GM23338 (cell line): ENCODE data around the gene NOTCH1. TPM values are rescaled to one million over a fixed set of nuclear protein-coding genes. Genes with fewer than 3 reads are reported as not detected.

Experiments used
- ATAC-seq: fragments of 200-7000 bp; cut with Tn5 transposase; 3 replicates; pipeline ENCODE4 v1.9.1; 2020
- DNase-seq: peaks from one replicate; pipeline ENCODE4 v3.0.0-alpha.2; 2015; ENCODE audit warnings: low spot score
- H2AFZ ChIP-seq: fragments of 200-600 bp; sonication (generic); 2 replicates; pipeline ENCODE4 v1.8.0; 2016; ENCODE audit warnings: antibody characterized with exemption, mild to moderate bottlenecking, moderate library complexity
- H3F3A ChIP-seq: fragments of 200-600 bp; sonication (generic); replicated peaks from 2 replicates; pipeline ENCODE4 v1.8.0; 2017; ENCODE audit warnings: antibody characterized with exemption, mixed run types, low read depth
- H3K27ac ChIP-seq: fragments of 200-600 bp; sonication (generic); 2 replicates; pipeline ENCODE4 v1.6.1; 2016; ENCODE audit warnings: low read depth
- H3K27me3 ChIP-seq: fragments of 200-600 bp; sonication (generic); 2 replicates; pipeline ENCODE4 v1.8.0; 2016; ENCODE audit warnings: mild to moderate bottlenecking, mixed run types, moderate library complexity; ENCODE audit not compliant: insufficient read depth
- H3K36me3 ChIP-seq: fragments of 200-600 bp; sonication (generic); 2 replicates; pipeline ENCODE4 v1.8.0; 2016; ENCODE audit warnings: mild to moderate bottlenecking; ENCODE audit not compliant: insufficient read depth
- H3K4me1 ChIP-seq: fragments of 200-600 bp; sonication (generic); 2 replicates; pipeline ENCODE4 v1.8.0; 2016; ENCODE audit warnings: mild to moderate bottlenecking, moderate library complexity; ENCODE audit not compliant: insufficient read depth
- H3K4me2 ChIP-seq: fragments of 200-600 bp; sonication (generic); 2 replicates; pipeline ENCODE4 v1.7.1; 2017; ENCODE audit warnings: mixed run types
- H3K4me3 ChIP-seq: fragments of 200-600 bp; sonication (generic); 2 replicates; pipeline ENCODE4 v1.6.1; 2016; ENCODE audit warnings: mixed run types
- H3K79me2 ChIP-seq: fragments of 200-600 bp; sonication (generic); replicated peaks from 2 replicates; pipeline ENCODE4 v1.8.0; 2017; ENCODE audit warnings: mild to moderate bottlenecking; ENCODE audit not compliant: insufficient read depth
- H3K9me2 ChIP-seq: fragments of 200-600 bp; sonication (generic); 2 replicates; pipeline ENCODE4 v1.8.0; 2017; ENCODE audit not compliant: insufficient read depth
- H4K20me1 ChIP-seq: fragments of 200-600 bp; sonication (generic); replicated peaks from 2 replicates; pipeline ENCODE4 v1.8.0; 2017; ENCODE audit warnings: mild to moderate bottlenecking; ENCODE audit not compliant: insufficient read depth
- H3K27ac Mint-ChIP-seq: 2 replicates; pipeline ENCODE4 v1.8.0; 2020; ENCODE audit warnings: inconsistent platforms, mild to moderate bottlenecking, moderate library complexity, mixed read lengths
- H3K27me3 Mint-ChIP-seq: 3 replicates; pipeline ENCODE4 v1.8.0; 2022; ENCODE audit warnings: low read depth, mild to moderate bottlenecking, moderate library complexity, mixed read lengths, inconsistent platforms; ENCODE audit not compliant: insufficient read depth, poor library complexity
- H3K36me3 Mint-ChIP-seq: 3 replicates; pipeline ENCODE4 v1.8.0; 2021; ENCODE audit warnings: low read depth, mild to moderate bottlenecking, inconsistent platforms, moderate library complexity, mixed read lengths
- H3K4me1 Mint-ChIP-seq: 3 replicates; pipeline ENCODE4 v1.8.0; 2020; ENCODE audit warnings: mild to moderate bottlenecking, inconsistent platforms, mixed read lengths
- H3K4me3 Mint-ChIP-seq: 3 replicates; pipeline ENCODE4 v1.8.0; 2021; ENCODE audit warnings: moderate library complexity, mild to moderate bottlenecking, inconsistent platforms, mixed read lengths
- H3K9me3 Mint-ChIP-seq: 3 replicates; pipeline ENCODE4 v1.8.0; 2020; ENCODE audit warnings: moderate library complexity, mild to moderate bottlenecking, inconsistent platforms, mixed read lengths
- CREB1 ChIP-seq: fragments of 250-450 bp; sonication (Bioruptor Pico); IDR thresholded peaks from 2 replicates; pipeline ENCODE4 v1.5.0; 2020; ENCODE audit warnings: low read depth, mild to moderate bottlenecking, moderate library complexity
- EZH2 ChIP-seq: fragments of 200-600 bp; sonication (generic); IDR thresholded peaks from one replicate; pipeline ENCODE4 v1.8.0; 2017; ENCODE audit warnings: antibody characterized with exemption, mild to moderate bottlenecking, low read depth; ENCODE audit not compliant: unreplicated experiment
- EZH2phosphoT487 ChIP-seq: fragments of 200-600 bp; sonication (generic); IDR thresholded peaks from one replicate; pipeline ENCODE4 v1.8.1; 2018; ENCODE audit warnings: antibody characterized with exemption; ENCODE audit not compliant: unreplicated experiment
- JUNB ChIP-seq: IDR thresholded peaks from one replicate; pipeline ENCODE4 v1.6.1; 2016; ENCODE audit warnings: antibody characterized with exemption; ENCODE audit not compliant: unreplicated experiment
- NANOG ChIP-seq: IDR thresholded peaks from 2 replicates; pipeline ENCODE4 v1.6.1; 2016; ENCODE audit warnings: antibody characterized with exemption, borderline replicate concordance
- POLR2AphosphoS5 ChIP-seq: IDR thresholded peaks from 2 replicates; pipeline ENCODE4 v1.6.1; 2016; ENCODE audit warnings: antibody characterized with exemption, low read depth
- STAT1 ChIP-seq: IDR thresholded peaks from one replicate; pipeline ENCODE4 v1.6.1; 2016; ENCODE audit warnings: antibody characterized with exemption; ENCODE audit not compliant: unreplicated experiment
- ZNF114 ChIP-seq: fragments of 250-450 bp; sonication (Bioruptor Pico); IDR thresholded peaks from 2 replicates; pipeline ENCODE4 v1.5.0; 2020; ENCODE audit warnings: mild to moderate bottlenecking, moderate library complexity
- ZNF331 ChIP-seq: fragments of 250-450 bp; sonication (Bioruptor Pico); IDR thresholded peaks from 2 replicates; pipeline ENCODE4 v1.5.0; 2020; ENCODE audit warnings: low read depth, mild to moderate bottlenecking, moderate library complexity
- polyA plus RNA-seq: library from polyadenylated mRNA; unstranded; fragments of >200 nt; fragmentation: Nextera tagmentation; extraction: Ambion mirVana; gene quantifications from 2 replicates; pipeline ENCODE4 v1.2.1, GENCODE V29; 2016
- total RNA-seq: library from RNA; depleted of rRNA; stranded (reverse); fragments of >200 nt; shearing (Covaris generic); gene quantifications from 2 replicates; pipeline ENCODE4 v1.2.3, GENCODE V29; 2014
- TF ChIP-seq, protein P1 (sequence below): fragments of 250-450 bp; sonication (Bioruptor Pico); IDR thresholded peaks from 2 replicates; pipeline ENCODE4 v1.5.0; 2020; ENCODE audit warnings: mild to moderate bottlenecking, moderate library complexity
- TF ChIP-seq, protein P2 (sequence below): IDR thresholded peaks from 2 replicates; pipeline ENCODE4 v1.6.1; 2016; ENCODE audit warnings: antibody characterized with exemption
- TF ChIP-seq, protein P3 (sequence below), 2 experiments: fragments of 200-600 bp in 1 of 2; sonication (generic) in 1 of 2; conservative IDR thresholded peaks; 2 replicates each; pipeline versions ENCODE4 v1.5.1 to v1.6.1; 2016 to 2017; ENCODE audit warnings: antibody characterized with exemption in 2 of 2, low read depth in 2 of 2, mild to moderate bottlenecking in 2 of 2, moderate library complexity in 1 of 2
- TF ChIP-seq, protein P4 (sequence below): IDR thresholded peaks from one replicate; pipeline ENCODE4 v1.6.1; 2018; ENCODE audit warnings: antibody characterized with exemption; ENCODE audit not compliant: unreplicated experiment

NOTCH1 gene
- total and polyA plus RNA-seq, 2 experiments from 2014 or later: 9.9 to 97.2 TPM

DNA sequence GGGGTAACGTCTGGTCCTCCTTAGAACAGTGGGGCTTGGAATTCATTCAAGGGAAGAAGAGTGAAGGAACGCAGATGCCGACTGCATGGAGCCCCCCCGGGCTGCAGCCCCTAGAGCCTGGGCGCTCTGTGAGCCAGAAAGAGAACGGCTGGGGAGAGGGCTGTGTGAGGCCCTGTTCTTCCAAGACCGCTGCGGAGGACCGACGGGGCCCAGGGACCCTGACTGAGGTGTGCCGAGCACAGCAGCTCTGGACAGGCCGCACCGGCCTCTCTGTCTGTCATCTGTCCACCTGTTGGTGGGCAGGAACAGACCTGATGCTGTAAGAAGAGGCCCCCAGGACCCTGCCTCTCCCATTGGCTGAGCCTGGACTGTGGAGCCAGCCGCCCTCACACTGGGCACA lies 7.7 kb upstream of the NOTCH1 start:
- Histone ChIP-seq H2AFZ (no peak overlapping the region), H3K4me2 (no peak overlapping the region), H3K4me1 (peaks cover 17% of the 10 kb centered on the region), H4K20me1 (no peaks in the 10 kb centered on the region), H3F3A (peaks cover 4% of the 10 kb centered on the region), H3K79me2 (no peaks in the 10 kb centered on the region), H3K9me2 (no peaks in the 10 kb centered on the region), H3K36me3 (no peaks in the 10 kb centered on the region), H3K27ac (no peak overlapping the region), H3K27me3 (peaks cover 2% of the 10 kb centered on the region; the same call in 1 of the 2 replicates), H3K4me3 (no peak overlapping the region)
- Mint-ChIP-seq H3K4me3 (no peak overlapping the region), H3K36me3 (peaks cover 3% of the 10 kb centered on the region; the same call in 2 of the 3 replicates), H3K27me3 (peaks cover 37% of the 10 kb centered on the region), H3K9me3 (peaks cover 4% of the 10 kb centered on the region), H3K4me1 (peaks cover 34% of the 10 kb centered on the region), H3K27ac (no peak overlapping the region)
- TF ChIP-seq STAT1 (no peak), NANOG (no peak), EZH2phosphoT487 (no peak), CREB1 (CRISPR knock-in tag) (no peak), POLR2AphosphoS5 (no peak), JUNB (no peak), ZNF331 (CRISPR knock-in tag) (no peak), ZNF114 (CRISPR knock-in tag) (no peak), EZH2 (no peak)
- TF ChIP-seq, protein P1, sequence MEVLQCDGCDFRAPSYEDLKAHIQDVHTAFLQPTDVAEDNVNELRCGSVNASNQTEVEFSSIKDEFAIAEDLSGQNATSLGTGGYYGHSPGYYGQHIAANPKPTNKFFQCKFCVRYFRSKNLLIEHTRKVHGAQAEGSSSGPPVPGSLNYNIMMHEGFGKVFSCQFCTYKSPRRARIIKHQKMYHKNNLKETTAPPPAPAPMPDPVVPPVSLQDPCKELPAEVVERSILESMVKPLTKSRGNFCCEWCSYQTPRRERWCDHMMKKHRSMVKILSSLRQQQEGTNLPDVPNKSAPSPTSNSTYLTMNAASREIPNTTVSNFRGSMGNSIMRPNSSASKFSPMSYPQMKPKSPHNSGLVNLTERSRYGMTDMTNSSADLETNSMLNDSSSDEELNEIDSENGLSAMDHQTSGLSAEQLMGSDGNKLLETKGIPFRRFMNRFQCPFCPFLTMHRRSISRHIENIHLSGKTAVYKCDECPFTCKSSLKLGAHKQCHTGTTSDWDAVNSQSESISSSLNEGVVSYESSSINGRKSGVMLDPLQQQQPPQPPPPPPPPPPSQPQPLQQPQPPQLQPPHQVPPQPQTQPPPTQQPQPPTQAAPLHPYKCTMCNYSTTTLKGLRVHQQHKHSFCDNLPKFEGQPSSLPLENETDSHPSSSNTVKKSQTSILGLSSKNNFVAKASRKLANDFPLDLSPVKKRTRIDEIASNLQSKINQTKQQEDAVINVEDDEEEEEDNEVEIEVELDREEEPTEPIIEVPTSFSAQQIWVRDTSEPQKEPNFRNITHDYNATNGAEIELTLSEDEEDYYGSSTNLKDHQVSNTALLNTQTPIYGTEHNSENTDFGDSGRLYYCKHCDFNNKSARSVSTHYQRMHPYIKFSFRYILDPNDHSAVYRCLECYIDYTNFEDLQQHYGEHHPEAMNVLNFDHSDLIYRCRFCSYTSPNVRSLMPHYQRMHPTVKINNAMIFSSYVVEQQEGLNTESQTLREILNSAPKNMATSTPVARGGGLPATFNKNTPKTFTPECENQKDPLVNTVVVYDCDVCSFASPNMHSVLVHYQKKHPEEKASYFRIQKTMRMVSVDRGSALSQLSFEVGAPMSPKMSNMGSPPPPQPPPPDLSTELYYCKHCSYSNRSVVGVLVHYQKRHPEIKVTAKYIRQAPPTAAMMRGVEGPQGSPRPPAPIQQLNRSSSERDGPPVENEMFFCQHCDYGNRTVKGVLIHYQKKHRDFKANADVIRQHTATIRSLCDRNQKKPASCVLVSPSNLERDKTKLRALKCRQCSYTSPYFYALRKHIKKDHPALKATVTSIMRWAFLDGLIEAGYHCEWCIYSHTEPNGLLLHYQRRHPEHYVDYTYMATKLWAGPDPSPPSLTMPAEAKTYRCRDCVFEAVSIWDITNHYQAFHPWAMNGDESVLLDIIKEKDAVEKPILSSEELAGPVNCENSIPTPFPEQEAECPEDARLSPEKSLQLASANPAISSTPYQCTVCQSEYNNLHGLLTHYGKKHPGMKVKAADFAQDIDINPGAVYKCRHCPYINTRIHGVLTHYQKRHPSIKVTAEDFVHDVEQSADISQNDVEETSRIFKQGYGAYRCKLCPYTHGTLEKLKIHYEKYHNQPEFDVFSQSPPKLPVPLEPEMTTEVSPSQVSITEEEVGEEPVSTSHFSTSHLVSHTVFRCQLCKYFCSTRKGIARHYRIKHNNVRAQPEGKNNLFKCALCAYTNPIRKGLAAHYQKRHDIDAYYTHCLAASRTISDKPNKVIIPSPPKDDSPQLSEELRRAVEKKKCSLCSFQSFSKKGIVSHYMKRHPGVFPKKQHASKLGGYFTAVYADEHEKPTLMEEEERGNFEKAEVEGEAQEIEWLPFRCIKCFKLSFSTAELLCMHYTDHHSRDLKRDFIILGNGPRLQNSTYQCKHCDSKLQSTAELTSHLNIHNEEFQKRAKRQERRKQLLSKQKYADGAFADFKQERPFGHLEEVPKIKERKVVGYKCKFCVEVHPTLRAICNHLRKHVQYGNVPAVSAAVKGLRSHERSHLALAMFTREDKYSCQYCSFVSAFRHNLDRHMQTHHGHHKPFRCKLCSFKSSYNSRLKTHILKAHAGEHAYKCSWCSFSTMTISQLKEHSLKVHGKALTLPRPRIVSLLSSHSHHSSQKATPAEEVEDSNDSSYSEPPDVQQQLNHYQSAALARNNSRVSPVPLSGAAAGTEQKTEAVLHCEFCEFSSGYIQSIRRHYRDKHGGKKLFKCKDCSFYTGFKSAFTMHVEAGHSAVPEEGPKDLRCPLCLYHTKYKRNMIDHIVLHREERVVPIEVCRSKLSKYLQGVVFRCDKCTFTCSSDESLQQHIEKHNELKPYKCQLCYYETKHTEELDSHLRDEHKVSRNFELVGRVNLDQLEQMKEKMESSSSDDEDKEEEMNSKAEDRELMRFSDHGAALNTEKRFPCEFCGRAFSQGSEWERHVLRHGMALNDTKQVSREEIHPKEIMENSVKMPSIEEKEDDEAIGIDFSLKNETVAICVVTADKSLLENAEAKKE (CRISPR knock-in tag): no peak
- TF ChIP-seq, protein P2, sequence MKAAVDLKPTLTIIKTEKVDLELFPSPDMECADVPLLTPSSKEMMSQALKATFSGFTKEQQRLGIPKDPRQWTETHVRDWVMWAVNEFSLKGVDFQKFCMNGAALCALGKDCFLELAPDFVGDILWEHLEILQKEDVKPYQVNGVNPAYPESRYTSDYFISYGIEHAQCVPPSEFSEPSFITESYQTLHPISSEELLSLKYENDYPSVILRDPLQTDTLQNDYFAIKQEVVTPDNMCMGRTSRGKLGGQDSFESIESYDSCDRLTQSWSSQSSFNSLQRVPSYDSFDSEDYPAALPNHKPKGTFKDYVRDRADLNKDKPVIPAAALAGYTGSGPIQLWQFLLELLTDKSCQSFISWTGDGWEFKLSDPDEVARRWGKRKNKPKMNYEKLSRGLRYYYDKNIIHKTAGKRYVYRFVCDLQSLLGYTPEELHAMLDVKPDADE: no peak
- TF ChIP-seq, protein P3, sequence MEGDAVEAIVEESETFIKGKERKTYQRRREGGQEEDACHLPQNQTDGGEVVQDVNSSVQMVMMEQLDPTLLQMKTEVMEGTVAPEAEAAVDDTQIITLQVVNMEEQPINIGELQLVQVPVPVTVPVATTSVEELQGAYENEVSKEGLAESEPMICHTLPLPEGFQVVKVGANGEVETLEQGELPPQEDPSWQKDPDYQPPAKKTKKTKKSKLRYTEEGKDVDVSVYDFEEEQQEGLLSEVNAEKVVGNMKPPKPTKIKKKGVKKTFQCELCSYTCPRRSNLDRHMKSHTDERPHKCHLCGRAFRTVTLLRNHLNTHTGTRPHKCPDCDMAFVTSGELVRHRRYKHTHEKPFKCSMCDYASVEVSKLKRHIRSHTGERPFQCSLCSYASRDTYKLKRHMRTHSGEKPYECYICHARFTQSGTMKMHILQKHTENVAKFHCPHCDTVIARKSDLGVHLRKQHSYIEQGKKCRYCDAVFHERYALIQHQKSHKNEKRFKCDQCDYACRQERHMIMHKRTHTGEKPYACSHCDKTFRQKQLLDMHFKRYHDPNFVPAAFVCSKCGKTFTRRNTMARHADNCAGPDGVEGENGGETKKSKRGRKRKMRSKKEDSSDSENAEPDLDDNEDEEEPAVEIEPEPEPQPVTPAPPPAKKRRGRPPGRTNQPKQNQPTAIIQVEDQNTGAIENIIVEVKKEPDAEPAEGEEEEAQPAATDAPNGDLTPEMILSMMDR (conservative IDR thresholded peaks at IDR 0.05; ENCODE audit: low read depth in 2 of 2): no peak
- TF ChIP-seq, protein P4, sequence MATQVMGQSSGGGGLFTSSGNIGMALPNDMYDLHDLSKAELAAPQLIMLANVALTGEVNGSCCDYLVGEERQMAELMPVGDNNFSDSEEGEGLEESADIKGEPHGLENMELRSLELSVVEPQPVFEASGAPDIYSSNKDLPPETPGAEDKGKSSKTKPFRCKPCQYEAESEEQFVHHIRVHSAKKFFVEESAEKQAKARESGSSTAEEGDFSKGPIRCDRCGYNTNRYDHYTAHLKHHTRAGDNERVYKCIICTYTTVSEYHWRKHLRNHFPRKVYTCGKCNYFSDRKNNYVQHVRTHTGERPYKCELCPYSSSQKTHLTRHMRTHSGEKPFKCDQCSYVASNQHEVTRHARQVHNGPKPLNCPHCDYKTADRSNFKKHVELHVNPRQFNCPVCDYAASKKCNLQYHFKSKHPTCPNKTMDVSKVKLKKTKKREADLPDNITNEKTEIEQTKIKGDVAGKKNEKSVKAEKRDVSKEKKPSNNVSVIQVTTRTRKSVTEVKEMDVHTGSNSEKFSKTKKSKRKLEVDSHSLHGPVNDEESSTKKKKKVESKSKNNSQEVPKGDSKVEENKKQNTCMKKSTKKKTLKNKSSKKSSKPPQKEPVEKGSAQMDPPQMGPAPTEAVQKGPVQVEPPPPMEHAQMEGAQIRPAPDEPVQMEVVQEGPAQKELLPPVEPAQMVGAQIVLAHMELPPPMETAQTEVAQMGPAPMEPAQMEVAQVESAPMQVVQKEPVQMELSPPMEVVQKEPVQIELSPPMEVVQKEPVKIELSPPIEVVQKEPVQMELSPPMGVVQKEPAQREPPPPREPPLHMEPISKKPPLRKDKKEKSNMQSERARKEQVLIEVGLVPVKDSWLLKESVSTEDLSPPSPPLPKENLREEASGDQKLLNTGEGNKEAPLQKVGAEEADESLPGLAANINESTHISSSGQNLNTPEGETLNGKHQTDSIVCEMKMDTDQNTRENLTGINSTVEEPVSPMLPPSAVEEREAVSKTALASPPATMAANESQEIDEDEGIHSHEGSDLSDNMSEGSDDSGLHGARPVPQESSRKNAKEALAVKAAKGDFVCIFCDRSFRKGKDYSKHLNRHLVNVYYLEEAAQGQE: no peak
- no peak for ATAC-seq
- DNase-seq: no peak
